ENCODE results near the gene KRT31. TPM values are rescaled to one million over a fixed set of nuclear protein-coding genes. Genes with fewer than 3 reads are reported as not detected.
"Not testable (repeated sequence)": the region's sequence is repeated elsewhere in the genome, so short reads cannot be mapped to it uniquely, and the experiment has no call there.

KRT31 gene
- not detected for total RNA-seq
- long read RNA-seq = 0 reads

DNA sequence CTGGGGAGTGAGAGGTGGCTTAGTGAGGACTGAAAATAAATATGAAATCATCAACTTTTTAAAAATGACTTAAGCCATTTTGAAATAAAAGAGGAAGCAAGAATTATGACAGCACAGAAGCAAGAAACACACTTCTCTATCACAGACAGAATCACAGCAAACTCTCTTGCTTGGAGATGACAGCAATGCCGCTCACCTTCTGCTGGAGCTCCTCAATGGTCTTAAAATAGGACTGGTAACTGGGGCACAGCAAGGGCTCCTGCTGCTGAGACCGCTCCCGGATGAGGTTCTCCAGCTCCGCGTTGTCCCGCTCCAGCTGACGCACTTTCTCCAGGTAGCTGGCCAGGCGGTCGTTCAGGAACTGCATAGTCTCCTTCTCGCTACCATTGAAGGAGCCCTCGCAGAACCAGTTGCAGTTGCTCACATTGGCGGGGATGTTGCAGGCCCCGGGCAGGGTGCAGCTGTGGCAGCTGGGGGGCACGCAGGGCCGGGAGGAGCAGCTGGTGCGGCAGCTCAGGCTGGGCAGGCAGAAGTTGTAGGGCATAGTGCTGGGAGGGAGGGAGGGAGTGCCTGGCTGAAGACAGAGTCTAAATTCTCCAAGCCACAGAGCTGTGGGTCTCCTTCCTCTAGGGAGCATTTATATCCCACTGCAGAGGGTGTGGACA lies at the start of gene KRT31:
Gene KRT31, minus strand, starts transcription at position 613 of the 665 bp plus-strand sequence. Its CDS starts 69 bp downstream, at position 544.
- intact Hi-C loops (cut with DNase I, micrococcal nuclease) = no loop called here
- ATAC-seq (no peak), DNase-seq (no peak)

DNA sequence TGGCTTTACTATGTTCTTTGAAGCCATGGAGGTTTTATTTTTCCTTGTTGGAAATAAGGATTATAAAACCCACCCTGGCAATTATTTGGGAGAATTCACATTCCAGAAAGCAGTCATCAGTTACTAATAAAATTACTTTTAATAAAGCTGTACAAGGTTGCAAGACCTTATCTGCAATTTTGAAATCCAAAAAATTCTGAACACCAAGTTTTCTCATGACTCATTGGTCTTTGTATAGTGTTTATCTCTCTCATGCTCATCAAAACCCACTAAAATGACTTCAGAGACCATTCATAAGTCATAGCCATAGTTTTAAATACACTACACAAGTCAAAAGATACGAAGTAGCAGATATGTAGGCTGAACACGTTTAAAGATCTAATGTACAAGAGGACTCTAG lies 49.4 kb upstream of the KRT31 start:
- intact Hi-C loops (cut with DNase I, micrococcal nuclease) = loop anchor here in 1 of 2 donors (10.0 kb wide), 1 partner anchor 62 kb away; the partner anchor contains the start of gene KRT34
- ATAC-seq (no peak), DNase-seq (no peak)

DNA sequence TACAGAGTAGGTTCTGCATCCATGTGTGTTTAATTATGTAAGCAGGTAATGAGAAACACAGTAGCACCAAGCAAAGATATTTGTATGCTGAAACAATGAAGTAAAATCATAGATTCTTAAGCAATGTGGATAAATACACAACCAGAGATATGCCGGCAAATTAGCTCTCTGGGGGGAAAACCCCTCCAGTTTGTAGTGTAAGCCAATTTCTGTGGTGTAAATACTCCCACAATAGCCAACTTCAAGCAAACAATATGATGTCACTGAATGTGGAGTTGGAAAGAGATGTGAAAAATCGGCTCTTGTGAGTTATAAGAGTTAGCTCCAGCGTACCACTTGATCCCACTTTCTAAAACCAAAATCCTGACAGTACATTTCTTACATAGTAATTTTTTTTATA lies 47.2 kb upstream of the KRT31 start:
- ATAC-seq (no peak), DNase-seq (no peak)
- intact Hi-C loops (cut with DNase I, micrococcal nuclease) = loop anchor here in 1 of 2 donors (10.0 kb wide), 1 partner anchor 60 kb away; the partner anchor contains the start of gene KRT34

DNA sequence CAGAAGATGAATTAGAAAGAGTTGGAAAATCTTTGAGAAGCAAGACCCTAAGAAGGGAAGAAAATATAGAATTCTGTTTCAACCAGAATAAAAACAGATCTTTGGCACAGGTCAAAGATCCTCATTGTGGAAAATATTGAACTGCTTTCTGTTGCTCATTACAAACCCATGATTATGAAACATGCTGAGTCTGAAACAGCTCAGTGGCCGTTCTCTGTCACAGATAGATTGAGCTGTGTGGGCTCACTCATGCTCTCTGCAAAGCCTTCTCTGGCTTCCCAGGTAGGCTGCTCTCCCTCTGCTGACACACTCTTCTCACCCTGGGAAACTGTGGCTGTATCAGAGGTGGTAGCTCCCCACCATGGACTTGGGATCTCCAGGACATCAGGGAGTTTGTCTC lies 46.8 kb upstream of the KRT31 start:
- DNase-seq = no peak
- ATAC-seq = no peak
- intact Hi-C loops (cut with DNase I, micrococcal nuclease) = loop anchor here in 1 of 2 donors (10.0 kb wide), 1 partner anchor 59 kb away; the partner anchor contains the start of gene KRT34

DNA sequence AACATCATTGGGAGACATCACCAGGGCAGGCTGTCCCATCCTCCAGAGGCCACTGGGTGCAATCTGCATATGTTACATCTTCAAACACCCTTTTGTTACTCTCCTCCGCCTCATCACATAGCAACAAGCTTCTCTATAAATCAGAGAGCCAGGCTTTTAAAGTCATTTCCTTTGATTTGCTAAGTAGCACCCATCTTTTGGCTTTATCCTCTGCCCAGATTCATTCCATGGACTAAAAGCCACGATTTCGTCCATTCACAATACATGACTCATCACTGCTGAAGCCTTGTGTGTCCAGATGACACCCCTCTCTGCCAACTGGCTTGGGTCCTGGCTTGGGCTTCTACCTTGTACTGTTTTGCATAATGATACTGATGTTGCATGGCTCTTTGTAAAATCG lies 45.3 kb upstream of the KRT31 start:
- no peak for ATAC-seq
- intact Hi-C loops (cut with DNase I, micrococcal nuclease) = loop anchor here in 1 of 2 donors (10.0 kb wide), 1 partner anchor 58 kb away; the partner anchor contains the start of gene KRT34
- DNase-seq = no peak

DNA sequence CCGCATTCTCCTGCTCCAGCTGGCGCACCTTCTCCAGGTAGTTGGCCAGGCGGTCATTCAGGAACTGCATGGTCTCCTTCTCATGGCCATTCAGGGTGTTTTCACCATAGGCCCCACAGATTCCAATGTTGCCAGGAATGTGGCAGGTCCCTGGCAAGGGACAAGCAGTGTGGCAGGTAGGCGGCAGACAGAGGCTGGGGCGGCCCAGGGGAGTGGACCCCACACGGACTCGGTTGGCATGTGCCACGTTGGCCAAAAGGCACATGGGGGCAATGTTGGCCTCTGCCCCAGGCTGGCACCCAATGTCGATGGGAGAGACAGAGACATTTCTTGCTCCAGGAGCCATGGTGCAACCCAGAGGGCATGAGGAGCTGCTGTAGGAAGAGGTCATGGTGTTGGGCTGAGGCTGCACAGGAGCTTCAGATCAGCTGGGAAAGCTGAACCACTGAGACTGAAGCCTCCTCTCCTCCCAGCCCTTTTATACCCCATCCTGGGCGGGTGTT lies 43.2 kb upstream of the KRT31 start, which contains the start of gene KRT38:
Gene KRT38, minus strand, starts transcription at position 453 of the 503 bp plus-strand sequence. Its CDS starts 62 bp downstream, at position 391.
- no peak for DNase-seq
- intact Hi-C loops (cut with DNase I, micrococcal nuclease) = loop anchor here in 1 of 2 donors (10.0 kb wide), 1 partner anchor 56 kb away; the partner anchor contains the start of gene KRT34
- ATAC-seq = no peak

DNA sequence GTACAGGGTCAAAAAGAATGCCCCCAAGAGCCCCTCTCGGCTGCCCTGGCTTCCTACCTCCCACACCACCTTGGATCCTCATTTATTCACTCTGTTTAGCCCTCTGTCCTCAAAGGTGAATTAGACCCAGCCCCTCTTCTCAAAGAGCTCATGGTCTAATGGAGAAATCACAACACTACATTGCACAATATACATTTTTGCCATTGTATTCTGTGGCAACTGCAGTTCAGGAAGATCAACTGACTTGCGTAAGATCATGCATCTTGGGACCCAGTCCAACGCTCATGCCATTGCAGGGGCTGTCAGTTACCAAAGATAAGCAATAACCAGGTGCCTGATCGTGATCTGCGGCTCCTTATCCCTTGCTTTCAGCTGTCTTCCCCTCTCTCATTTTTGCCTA lies 42.0 kb upstream of the KRT31 start:
- no peak for ATAC-seq
- DNase-seq = no peak
- intact Hi-C loops (cut with DNase I, micrococcal nuclease) = no loop called here

DNA sequence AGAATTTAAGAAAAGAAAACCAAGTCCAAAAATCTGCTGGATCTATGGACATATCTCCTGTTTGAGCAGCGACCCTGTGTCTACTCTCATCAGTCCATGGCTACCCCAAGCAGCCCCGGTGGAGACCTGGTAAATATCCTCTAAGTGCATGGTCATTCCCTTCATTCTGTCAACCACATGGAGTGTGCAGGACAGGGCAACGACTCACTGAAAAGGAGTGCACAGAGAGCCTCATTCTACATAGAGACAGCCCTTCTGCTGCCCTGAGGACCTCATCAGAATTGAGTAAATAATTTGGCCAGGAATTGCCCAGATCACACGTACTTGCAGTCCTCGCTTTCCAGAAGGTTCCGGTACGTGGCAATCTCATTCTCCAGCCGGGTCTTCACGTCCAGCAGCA lies 40.4 kb upstream of the KRT31 start:
- DNase-seq (no peak), ATAC-seq (no peak)
- intact Hi-C loops (cut with DNase I, micrococcal nuclease) = no loop called here

DNA sequence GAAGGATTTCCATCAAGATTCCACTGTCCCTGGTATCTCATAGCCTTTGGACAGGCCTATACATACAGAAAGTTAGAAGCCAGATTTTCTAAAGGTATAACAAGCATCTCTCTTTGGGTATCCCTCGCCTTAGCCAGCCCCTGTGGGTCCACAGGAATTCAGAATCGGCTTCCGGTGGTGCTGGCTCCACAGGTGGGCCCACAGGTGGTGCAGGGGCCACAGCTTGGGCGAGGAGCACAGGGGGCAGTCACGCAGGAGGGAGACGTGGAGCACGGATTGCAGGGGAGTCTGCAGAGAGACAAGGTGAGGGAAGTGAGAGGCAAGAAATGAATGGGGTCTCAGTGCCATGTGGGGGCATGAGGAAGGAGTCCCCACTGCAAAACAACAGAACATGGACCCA lies 39.8 kb upstream of the KRT31 start:
- ATAC-seq = no peak
- DNase-seq = no peak
- intact Hi-C loops (cut with DNase I, micrococcal nuclease) = no loop called here

DNA sequence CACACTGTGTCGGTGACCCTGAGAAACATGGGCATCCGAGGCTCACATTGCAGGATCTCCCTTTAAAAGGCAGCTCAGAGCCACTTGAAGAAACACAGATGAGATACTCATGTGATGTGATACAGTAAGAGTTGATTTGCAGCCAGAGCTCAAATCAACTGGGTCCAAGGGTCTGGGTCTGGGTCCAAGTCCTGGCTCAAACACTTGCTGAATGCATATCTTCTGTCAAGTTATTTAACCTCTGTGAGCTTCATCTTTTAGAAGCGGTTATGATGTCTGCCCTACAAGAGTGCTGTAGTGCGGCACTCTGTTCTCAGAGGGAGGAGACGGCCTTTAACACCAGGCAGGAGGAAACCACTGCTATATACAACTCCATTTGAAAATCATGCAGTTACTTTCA lies 37.0 kb upstream of the KRT31 start:
- DNase-seq (no peak), ATAC-seq (no peak)
- intact Hi-C loops (cut with DNase I, micrococcal nuclease) = no loop called here

DNA sequence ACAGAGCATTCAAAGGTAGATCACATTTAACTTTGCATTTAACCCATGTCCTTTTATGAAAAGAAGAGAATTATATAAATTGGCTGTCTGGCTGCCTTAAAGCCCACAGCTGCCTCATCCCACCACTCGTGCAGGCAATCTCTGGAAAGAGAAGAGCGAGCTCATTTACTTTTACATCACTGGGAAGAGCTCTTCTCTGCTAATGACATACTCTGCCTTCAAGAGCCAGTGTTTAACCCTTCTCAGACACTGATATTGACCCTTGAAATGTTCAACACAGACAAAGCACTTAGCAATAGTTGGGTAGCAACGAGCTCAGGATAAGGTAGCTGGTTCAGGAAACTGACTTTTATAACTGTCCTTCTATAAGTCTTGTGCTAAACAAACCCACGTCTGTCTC lies 36.6 kb upstream of the KRT31 start:
- DNase-seq (no peak), ATAC-seq (no peak)
- intact Hi-C loops (cut with DNase I, micrococcal nuclease) = no loop called here

DNA sequence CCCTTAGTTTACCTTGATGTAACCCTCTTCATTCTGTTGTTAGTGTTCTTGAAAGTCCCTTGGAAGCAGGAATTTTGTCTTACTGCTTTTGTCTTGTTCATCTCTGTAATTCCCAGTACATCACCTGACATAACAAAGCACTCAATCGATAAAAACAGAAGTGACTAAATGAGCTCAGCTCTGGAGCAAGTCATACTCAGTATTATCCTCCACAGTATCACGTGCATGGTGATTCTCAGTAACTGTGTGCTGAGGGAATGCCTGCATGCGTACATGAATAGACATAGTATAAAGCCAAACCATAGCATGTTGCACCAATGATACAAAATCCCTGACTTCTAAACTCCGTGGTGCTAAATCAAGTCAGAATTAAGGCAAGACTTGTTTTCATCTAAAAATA lies 36.2 kb upstream of the KRT31 start:
- DNase-seq (no peak), ATAC-seq (no peak)
- intact Hi-C loops (cut with DNase I, micrococcal nuclease) = no loop called here

DNA sequence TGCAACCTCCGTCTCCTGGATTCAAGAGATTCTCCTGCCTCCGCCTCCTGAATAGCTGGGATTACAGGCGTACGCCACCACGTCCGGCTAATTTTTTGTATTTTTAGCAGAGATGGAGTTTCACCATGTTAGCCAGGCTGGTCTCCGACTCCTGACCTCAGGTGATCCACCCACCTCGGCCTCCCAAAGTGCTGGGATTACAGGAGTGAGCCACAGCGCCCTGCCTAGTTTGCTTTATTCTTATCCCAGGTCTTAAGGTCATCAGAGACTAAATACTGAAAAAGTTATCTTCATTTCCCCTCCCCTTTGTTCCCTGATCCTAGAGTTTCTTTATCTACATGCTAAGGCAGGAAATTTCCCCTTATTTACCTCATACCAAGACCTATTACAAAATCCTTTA lies 33.0 kb upstream of the KRT31 start:
- intact Hi-C loops (cut with DNase I, micrococcal nuclease); DNase-seq; ATAC-seq: not testable (repeated sequence)

DNA sequence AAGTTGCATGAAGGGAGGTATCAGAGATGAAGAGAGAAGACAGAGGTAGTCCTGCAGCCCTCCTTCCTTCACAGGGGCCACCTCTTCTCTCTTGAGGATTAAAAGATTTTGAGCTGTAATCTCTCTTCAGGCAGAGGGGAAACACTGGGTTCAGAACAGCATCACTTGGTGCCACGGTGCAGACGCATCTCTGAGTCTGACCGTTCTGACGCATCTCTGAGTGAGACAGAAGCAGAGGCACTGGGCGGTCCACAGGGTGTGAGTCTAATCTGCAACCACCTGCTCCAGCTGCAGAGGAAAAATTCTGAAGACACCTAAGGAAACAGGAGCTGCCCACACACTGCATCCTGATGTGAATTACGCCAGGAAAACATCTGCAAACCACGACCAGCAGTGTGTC lies 32.3 kb upstream of the KRT31 start:
- no peak for ATAC-seq
- intact Hi-C loops (cut with DNase I, micrococcal nuclease) = no loop called here

DNA sequence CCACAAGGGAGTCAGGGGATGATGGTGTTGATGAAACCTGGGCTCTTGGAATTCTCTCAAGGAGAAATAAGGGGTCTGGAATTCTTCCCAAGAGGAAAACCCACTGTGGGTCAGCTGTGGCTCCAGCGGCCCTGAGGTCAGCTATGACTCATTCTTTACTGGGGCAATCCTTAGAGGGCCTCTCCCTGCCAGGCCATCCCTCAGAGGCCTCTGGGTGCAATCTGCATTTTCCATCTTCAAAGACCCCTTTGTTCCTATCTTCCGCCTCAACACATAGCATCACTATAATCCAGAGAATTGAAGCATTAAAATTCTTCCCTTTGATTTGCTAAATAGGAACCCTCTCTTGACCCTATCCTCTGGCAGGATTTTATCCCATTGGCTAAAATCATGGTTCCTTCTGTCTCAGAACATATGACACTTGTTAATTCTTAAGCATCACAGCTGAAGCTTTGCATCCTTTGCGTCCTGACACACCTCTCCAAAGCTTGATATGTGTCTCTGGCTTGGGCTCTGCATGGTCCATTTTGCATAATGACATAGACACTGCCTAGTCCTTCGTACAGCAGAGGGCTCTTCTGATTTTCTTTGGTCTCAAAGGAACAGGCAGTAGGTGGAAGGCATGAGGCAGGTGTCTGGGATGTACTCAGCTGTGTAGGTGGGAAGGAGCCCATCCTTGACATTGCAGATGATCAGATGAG lies 31.3 kb upstream of the KRT31 start:
- ATAC-seq = no peak
- intact Hi-C loops (cut with DNase I, micrococcal nuclease) = no loop called here
- no peak for DNase-seq

More for the DNA sequence above, 32.3 kb upstream of the KRT31 start:
- DNase-seq = no peak

DNA sequence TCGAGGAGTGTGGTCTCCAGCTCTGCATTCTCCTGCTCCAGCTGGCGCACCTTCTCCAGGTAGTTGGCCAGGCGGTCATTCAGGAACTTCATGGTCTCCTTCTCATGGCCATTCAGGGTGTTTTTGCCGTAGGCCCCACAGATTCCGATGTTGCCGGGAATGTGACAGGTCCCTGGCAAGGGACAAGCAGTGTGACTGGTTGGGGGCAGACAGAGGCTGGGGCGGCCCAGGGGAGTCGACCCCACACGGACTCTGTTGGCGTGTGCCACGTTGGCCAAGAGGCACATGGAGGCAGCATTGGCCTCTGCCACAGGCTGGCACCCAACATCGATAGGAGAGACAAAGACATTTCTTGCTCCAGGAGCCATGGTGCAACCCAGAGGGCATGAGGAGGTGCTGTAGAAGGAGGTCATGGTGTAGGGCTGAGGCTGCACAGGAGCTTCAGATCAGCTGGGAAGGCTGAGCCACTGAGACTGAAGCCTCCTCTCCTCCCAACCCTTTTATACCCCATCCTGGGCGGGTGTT lies 26.8 kb upstream of the KRT31 start, which contains the start of gene KRT37:
Gene KRT37, minus strand, starts transcription at position 475 of the 525 bp plus-strand sequence. Its CDS starts 62 bp downstream, at position 413.
- DNase-seq (no peak), ATAC-seq (no peak)
- intact Hi-C loops (cut with DNase I, micrococcal nuclease) = no loop called here

DNA sequence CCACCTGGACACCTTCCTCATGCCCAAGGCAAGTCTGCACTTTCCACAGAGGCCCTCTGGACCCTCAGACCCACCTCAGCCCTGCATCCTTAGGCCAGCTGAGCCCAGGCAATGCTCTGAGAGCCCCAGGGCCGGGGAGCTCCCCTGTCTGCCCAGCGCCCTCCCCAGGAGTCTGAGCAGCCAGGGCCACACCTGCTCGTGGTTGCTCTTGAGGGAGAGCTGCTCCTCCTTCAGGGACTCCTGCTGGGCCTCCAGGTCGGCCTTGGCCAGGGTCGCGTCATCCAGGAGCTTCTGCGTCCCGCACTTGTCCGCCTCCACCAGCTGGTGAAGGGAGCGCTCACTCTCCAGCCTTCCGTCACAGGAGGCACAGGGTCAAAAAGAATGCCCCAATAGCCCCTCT lies 25.2 kb upstream of the KRT31 start:
- intact Hi-C loops (cut with DNase I, micrococcal nuclease); ATAC-seq: not testable (repeated sequence)

DNA sequence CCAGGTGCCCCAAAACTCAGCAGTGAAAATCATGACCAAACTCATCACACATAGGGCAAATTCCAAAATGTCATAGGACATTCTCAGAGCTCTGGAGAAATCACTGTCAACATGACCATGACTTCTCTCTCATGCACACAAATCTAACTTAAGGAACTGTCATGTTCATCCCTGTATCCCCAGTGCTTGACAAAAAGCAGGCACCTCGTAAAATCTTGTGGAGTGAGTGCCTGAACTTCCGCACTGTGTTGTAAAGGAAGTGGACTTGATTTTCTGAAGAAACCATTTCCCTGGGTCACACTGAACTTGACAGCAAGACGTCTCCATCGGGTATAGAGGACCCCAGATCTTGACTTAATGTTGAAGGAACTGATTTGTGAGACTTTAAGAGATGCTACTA lies 24.2 kb upstream of the KRT31 start:
- ATAC-seq (no peak), DNase-seq (no peak)
- intact Hi-C loops (cut with DNase I, micrococcal nuclease) = no loop called here

More for the DNA sequence above, 25.2 kb upstream of the KRT31 start:
- not testable (repeated sequence) for DNase-seq

DNA sequence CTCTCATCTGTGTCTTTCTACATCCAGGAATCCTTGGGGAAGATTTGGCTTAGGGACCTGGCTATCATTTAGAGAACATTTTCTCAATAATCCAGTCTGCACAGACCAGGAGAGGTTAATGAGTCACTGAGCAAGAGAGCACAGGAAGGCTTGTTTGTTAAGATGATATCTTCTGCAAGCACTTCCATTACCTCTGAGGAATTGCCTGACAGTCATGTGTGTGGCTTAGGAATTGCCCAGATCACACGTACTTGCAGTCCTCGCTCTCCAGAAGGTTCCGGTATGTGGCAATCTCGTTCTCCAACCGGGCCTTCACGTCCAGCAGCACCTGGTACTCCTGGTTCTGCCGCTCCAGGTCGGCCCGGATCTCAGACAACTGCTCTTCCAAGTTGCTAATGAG lies 23.7 kb upstream of the KRT31 start:
- DNase-seq (no peak), ATAC-seq (no peak)
- intact Hi-C loops (cut with DNase I, micrococcal nuclease) = no loop called here
